HL-60 (cell line): ENCODE data around the gene MTG2.

ENCODE experiments used
- DNase-seq, 2 experiments: peaks; one replicate each; pipeline ENCODE4 v3.0.0-alpha.2; 2010 to 2020; ENCODE audit warnings: low read depth in 1 of 2, low spot score in 1 of 2
- H3K27ac ChIP-seq: fragments of 250-450 bp; sonication (Bioruptor Pico); replicated peaks from 2 replicates; pipeline ENCODE4 v1.5.1; 2020; ENCODE audit warnings: mild to moderate bottlenecking, moderate library complexity
- H3K27me3 ChIP-seq: fragments of 250-450 bp; sonication (Bioruptor Pico); 2 replicates; pipeline ENCODE4 v1.5.1; 2021; ENCODE audit warnings: mild to moderate bottlenecking, moderate library complexity; ENCODE audit not compliant: insufficient read depth, poor library complexity, severe bottlenecking
- H3K4me3 ChIP-seq: replicated peaks from 2 replicates; pipeline ENCODE4 v1.5.1; 2011; ENCODE audit warnings: mild to moderate bottlenecking, control low read depth, low read length; ENCODE audit not compliant: insufficient read depth
- GABPA ChIP-seq: IDR thresholded peaks from 2 replicates; pipeline ENCODE4 v1.6.1; 2012; ENCODE audit warnings: low read depth
- POLR2AphosphoS5 ChIP-seq: IDR thresholded peaks from 2 replicates; pipeline ENCODE4 v1.6.1; 2012; ENCODE audit warnings: low read depth
- SPI1 ChIP-seq: IDR thresholded peaks from 2 replicates; pipeline ENCODE4 v1.6.1; 2012; ENCODE audit warnings: low read depth, mild to moderate bottlenecking, borderline replicate concordance
- TF ChIP-seq, protein P1 (sequence below): IDR thresholded peaks from one replicate; pipeline ENCODE4 v1.5.1; 2011; ENCODE audit warnings: low read length, control low read depth, inconsistent platforms; ENCODE audit not compliant: insufficient read depth
- TF ChIP-seq, protein P2 (sequence below): IDR thresholded peaks from 2 replicates; pipeline ENCODE4 v1.6.1; 2012; ENCODE audit warnings: low read depth; ENCODE audit not compliant: insufficient replicate concordance

Gene MTG2

GRCh38 chr20:62239278-62239879 lies 56.6 kb downstream of the MTG2 start:
- TF ChIP-seq, protein P1, sequence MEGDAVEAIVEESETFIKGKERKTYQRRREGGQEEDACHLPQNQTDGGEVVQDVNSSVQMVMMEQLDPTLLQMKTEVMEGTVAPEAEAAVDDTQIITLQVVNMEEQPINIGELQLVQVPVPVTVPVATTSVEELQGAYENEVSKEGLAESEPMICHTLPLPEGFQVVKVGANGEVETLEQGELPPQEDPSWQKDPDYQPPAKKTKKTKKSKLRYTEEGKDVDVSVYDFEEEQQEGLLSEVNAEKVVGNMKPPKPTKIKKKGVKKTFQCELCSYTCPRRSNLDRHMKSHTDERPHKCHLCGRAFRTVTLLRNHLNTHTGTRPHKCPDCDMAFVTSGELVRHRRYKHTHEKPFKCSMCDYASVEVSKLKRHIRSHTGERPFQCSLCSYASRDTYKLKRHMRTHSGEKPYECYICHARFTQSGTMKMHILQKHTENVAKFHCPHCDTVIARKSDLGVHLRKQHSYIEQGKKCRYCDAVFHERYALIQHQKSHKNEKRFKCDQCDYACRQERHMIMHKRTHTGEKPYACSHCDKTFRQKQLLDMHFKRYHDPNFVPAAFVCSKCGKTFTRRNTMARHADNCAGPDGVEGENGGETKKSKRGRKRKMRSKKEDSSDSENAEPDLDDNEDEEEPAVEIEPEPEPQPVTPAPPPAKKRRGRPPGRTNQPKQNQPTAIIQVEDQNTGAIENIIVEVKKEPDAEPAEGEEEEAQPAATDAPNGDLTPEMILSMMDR: no peak
- TF ChIP-seq GABPA: no peak
- TF ChIP-seq, protein P2, sequence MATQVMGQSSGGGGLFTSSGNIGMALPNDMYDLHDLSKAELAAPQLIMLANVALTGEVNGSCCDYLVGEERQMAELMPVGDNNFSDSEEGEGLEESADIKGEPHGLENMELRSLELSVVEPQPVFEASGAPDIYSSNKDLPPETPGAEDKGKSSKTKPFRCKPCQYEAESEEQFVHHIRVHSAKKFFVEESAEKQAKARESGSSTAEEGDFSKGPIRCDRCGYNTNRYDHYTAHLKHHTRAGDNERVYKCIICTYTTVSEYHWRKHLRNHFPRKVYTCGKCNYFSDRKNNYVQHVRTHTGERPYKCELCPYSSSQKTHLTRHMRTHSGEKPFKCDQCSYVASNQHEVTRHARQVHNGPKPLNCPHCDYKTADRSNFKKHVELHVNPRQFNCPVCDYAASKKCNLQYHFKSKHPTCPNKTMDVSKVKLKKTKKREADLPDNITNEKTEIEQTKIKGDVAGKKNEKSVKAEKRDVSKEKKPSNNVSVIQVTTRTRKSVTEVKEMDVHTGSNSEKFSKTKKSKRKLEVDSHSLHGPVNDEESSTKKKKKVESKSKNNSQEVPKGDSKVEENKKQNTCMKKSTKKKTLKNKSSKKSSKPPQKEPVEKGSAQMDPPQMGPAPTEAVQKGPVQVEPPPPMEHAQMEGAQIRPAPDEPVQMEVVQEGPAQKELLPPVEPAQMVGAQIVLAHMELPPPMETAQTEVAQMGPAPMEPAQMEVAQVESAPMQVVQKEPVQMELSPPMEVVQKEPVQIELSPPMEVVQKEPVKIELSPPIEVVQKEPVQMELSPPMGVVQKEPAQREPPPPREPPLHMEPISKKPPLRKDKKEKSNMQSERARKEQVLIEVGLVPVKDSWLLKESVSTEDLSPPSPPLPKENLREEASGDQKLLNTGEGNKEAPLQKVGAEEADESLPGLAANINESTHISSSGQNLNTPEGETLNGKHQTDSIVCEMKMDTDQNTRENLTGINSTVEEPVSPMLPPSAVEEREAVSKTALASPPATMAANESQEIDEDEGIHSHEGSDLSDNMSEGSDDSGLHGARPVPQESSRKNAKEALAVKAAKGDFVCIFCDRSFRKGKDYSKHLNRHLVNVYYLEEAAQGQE: no peak
- no peak for TF ChIP-seq SPI1
- TF ChIP-seq POLR2AphosphoS5: no peak
- DNase-seq: no peak
- Histone ChIP-seq H3K27ac (peak overlapping the region; percentile 50), H3K4me3 (peak overlapping the region; percentile 71), H3K27me3 (no peaks in the 10 kb centered on the region)

GRCh38 chr20:62240020-62240685 lies 57.3 kb downstream of the MTG2 start:
- peak in 1 of 2 experiments; percentile 69 for DNase-seq
- TF ChIP-seq GABPA (no peak; the same call in 1 of the 2 replicates), SPI1 (peak; percentile 78)
- H3K27ac ChIP-seq: peak overlapping the region; percentile 50; the same call in 1 of the 2 replicates
- H3K27me3 ChIP-seq: no peaks in the 10 kb centered on the region
- H3K4me3 ChIP-seq: no peak overlapping the region

- H3K27me3 ChIP-seq: no peaks in the 10 kb centered on the region
- no peak for TF ChIP-seq GABPA
- TF ChIP-seq, protein P2: no peak
- TF ChIP-seq, protein P1: no peak
- no peak for TF ChIP-seq SPI1
- no peak for TF ChIP-seq POLR2AphosphoS5
- H3K27ac ChIP-seq: no peak overlapping the region
- H3K4me3 ChIP-seq: no peak overlapping the region
- no peak for DNase-seq
Measured at GRCh38 chr20:62241506-62241905, 58.7 kb downstream of the MTG2 start.

GRCh38 chr20:62242176-62242575 lies 59.3 kb downstream of the MTG2 start:
- DNase-seq: no peak
- no peak overlapping the region for H3K27ac ChIP-seq
- H3K4me3 ChIP-seq: no peak overlapping the region
- no peaks in the 10 kb centered on the region for H3K27me3 ChIP-seq
- TF ChIP-seq, protein P2: no peak
- no peak for TF ChIP-seq POLR2AphosphoS5
- TF ChIP-seq SPI1: no peak
- TF ChIP-seq, protein P1: no peak
- TF ChIP-seq GABPA: no peak
